B cell (primary cell): ENCODE results near the gene PACRG.

Source experiments
- EZH2 ChIP-seq: IDR thresholded peaks from 2 replicates; pipeline ENCODE4 v1.6.1; 2012; ENCODE audit warnings: borderline replicate concordance, low read depth, mild to moderate bottlenecking, moderate library complexity, low read length; ENCODE audit not compliant: insufficient read depth, poor library complexity, severe bottlenecking
- TF ChIP-seq, protein P1 (sequence below): fragments of 200-600 bp; IDR thresholded peaks from one replicate; pipeline ENCODE4 v1.8.0; 2022; ENCODE audit warnings: antibody characterized with exemption, mild to moderate bottlenecking

DNA sequence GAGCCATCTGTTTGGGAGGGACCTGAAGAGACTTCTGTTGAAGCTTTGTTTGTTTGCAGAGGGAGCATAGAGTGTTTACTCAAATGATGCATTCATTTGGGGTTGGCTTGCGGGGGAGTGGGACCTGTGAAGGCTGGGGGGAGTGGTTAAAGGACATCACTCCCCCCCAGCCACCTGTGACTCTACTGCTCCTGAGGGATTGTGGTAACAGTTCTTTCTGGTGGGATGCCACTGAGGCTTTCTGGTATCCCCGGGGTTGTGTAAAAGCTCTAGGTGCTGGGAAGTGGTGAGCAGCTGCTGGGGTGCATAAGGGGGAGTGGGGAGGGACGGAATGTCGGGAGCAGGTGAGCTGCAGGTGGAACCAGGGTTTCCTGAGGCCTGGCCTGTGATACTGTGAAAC is 447.5 kb downstream of the PACRG start:
- TF ChIP-seq, protein P1, sequence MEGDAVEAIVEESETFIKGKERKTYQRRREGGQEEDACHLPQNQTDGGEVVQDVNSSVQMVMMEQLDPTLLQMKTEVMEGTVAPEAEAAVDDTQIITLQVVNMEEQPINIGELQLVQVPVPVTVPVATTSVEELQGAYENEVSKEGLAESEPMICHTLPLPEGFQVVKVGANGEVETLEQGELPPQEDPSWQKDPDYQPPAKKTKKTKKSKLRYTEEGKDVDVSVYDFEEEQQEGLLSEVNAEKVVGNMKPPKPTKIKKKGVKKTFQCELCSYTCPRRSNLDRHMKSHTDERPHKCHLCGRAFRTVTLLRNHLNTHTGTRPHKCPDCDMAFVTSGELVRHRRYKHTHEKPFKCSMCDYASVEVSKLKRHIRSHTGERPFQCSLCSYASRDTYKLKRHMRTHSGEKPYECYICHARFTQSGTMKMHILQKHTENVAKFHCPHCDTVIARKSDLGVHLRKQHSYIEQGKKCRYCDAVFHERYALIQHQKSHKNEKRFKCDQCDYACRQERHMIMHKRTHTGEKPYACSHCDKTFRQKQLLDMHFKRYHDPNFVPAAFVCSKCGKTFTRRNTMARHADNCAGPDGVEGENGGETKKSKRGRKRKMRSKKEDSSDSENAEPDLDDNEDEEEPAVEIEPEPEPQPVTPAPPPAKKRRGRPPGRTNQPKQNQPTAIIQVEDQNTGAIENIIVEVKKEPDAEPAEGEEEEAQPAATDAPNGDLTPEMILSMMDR = no peak
- no peak for TF ChIP-seq EZH2
